NCI-H2081 treated with DMSO at 0.1 percent for 48 hours (cell line): ENCODE measurements around the gene LILRA5.
"Not testable (repeated sequence)": the region's sequence is repeated elsewhere in the genome, so short reads cannot be mapped to it uniquely, and the experiment has no call there.

Experiments used
- DNase-seq: peaks from one replicate; lab custom pipeline; 2025; lab: John Stamatoyannopoulos, UW

LILRA5 gene

DNA sequence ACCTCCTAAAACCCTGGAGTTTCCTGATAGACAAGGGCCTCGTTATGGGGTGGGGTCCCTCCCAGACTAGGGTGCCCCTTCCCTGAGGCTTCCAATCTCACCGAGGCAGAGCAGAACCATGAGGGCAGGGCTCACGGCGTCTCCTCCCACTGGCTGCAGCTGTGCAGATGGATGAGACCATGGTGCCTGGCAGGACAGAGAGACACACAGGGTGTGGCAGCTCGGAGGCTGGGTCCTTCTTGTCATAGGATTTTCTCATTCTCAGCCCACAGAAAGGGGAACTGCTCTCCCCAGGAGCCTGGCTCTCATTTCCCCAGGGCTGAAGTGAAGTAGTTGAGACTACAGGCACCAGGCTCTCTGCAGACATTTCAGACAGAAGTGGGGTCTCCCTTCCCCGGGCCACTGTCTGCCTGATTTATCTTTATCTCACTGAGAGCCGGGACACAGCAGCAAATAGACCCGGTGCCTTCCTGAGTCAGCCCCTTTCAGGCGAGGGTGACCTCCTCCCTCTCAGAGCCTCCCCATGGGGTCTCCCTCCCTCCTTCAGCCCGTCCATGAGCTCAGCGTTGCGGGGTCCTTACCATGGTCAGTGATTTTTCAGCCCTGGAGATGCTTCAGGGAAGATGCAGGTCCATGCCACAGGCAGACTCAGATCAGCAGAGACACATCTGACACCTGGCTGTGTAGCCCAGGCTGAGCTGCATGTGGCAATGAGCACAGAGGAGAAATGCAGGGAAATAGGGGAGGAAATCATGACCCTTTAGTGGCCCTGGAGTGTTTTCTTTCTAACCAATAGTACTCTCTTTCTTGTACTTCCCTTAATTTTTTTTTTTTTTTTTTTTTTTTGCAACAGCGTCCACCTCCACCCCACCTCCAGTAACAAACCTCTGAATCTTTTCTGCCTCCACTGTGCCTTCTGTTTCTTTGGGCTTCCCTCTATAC lies at the start of gene LILRA5:
Gene LILRA5 (minus strand): TSS at position 731 of the 942 bp plus-strand sequence. CDS start 147 bp downstream, at position 584.
- DNase-seq: no peak

- DNase-seq: not testable (repeated sequence)
These were observed 48.9 kb upstream of the LILRA5 start for GRCh38 chr19:54361680-54362422.

- DNase-seq: not testable (repeated sequence)
These were observed 46.3 kb upstream of the LILRA5 start for GRCh38 chr19:54359149-54359820.

DNA sequence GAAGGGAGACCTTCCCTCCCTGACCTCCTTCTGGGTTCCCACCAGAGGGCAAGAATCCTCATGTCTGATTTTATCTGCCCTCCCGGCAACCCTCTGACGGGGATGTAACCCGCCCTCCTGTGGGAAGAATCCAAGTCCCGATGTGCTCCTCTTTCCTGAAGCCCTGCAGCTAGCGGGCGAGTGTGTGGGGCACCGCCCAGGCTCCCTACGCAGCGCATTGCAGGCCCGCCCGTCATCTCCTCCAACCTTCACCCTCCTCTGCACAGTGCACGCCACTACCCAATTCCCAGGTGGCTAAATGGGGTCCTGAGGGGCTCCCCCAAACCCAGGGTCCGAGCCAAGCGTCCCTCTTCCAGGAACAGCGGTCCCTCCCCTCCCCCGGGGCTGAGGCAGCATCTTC lies 44.4 kb upstream of the LILRA5 start:
- no peak for DNase-seq

DNA sequence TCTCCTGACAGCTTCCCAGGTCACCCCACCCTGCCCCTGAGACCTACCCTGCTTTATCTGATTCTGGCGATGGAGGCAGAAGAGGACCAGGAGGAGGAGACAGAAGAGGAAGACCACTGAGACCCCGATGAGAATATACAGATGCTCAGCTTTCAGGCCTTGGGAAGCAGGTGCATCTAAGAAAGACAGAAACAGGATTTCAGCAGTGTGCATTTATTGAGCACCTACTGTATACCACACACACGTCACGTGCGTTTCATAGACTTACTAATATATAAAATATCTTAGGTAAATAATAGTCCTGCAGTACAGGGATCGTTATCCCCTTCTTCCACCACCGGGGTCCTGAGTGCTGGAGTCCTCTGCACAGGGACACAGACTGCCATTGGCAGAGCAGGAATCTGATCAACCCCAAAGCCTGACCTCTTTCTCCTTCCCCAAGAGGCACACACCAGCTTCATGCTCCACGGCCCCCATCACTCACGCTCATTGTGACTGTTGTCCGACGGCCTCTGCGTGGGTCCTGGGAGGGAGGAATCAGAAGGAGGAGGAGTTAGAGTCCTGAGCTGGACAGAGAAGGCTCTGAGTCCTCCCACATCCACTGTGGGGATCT lies 43.6 kb upstream of the LILRA5 start:
- no peak for DNase-seq

GRCh38 chr19:54355675-54356074 lies 42.7 kb upstream of the LILRA5 start:
- no peak for DNase-seq

GRCh38 chr19:54354761-54355160 lies 41.8 kb upstream of the LILRA5 start:
- DNase-seq: no peak

- no peak for DNase-seq
These were observed 39.6 kb upstream of the LILRA5 start for GRCh38 chr19:54352546-54352945.

DNA sequence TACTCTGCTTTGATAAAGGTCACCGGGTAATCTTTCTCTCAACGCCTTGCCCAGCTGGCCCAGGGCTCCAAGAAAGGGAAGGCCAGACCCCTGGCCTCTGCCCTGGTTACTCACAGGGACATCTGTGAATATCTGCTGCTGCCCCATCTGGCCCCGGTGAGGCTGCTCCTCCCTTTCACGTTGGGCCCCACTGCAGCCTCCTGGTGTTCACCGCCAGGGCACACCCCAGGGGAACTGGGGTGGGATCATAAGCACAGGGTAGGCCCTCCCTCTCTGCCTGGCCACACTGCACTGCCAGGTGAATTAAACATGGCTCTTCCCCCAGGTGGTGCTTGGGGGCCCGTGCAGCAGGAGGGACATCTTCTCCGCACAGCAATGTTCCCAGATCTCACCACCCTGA lies 39.1 kb upstream of the LILRA5 start:
- DNase-seq: no peak

DNA sequence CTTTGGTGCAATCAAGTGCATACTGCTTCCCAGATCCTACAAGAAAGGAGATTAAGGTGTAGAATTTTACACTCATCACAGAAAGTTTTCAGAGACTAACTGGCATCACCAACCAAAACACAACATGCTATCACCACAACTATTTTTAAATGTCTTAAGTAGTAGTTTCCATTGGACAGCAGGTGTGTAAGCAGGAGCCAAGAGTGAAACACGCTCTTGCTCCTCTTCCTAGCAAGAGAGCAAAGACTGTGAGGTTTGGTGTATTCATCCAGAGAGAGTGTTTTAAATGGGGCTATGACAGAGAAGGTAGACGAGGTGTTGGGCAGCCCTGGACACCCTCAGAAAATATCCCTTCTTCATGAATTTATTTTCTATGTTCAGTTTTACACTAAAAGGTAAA lies 38.5 kb upstream of the LILRA5 start:
- DNase-seq: no peak

DNA sequence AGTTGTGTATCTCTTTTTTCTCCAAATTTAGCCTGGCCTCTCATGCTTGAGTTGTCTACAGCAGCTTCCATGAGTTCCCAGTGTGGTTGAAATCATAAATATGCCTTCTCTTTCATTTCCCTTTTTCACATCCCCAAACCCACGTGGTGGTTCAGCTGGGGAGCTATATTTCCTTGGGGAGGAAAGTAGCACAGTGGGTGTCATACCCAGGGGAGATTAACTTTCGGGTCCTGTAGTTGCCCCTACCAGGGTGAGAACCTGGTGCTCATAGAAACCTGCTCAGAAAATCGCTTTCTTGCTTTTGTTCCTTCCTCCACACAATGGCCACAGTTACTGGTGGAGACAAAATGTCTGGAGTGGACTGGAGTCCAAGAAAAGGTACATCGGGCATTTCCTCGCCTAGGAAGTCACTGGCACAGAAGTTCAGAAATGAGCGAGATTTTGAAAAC lies 33.0 kb upstream of the LILRA5 start:
- no peak for DNase-seq

DNA sequence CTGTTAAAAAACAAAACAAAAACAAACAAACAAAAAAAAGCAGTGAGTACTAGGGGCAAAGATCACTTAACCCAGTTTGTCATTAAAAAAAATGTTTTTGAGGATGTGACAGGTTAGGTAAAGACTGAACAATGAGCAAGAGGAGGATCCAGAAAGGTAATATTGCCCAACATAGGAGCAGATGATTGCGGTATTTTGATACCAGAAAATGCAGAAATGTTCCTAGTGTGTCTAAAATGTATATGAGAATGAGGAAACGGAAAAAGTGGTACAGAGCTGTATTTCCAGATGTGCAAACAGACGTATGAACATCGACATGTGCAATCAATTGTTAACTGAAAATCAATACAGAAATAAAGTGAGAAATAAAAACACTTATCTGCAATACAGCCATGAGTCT lies 30.9 kb upstream of the LILRA5 start:
- DNase-seq: no peak

DNA sequence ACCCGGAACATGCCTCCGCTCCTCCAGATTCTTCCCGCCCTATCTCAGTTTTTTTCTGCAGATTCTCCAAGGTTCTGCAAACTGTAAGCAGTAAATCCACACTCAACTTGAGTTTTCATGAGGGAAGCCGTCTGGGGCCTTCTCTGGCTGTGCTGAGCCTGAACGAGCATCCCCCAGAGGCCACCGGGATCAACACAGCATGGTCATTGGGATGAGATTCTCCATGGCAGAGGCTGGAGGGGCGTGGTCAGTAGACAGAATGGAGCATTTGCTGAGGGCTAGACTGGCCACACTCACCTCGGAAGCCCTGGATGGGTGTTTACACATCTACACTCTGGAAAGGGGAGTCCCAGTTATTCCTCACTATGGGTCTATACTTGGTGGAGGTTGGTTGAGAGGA lies 28.3 kb upstream of the LILRA5 start:
- no peak for DNase-seq

GRCh38 chr19:54339646-54340358 lies 26.8 kb upstream of the LILRA5 start:
- DNase-seq: no peak

- no peak for DNase-seq
These were observed 25.6 kb upstream of the LILRA5 start for GRCh38 chr19:54338521-54338920.

DNA sequence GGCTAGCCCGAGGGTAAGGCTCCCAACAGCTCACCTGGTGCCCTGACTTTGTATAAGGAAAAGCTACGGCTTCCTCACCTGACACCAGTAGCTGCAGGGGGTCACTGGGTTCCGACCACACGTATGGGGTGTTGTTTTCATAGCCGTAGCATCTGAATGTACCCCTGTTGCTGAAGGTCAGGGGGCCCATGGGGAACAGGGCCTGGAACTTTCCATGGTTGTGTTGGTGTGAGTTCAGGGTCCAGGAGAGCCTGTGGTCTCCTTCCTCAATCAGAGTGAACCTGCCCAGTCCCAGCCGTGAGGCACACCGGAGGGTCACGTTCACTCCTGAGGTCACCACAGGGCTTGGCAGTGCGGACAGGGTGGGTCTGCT lies 24.9 kb upstream of the LILRA5 start:
- DNase-seq: no peak

- no peak for DNase-seq
These were observed 24.2 kb upstream of the LILRA5 start for GRCh38 chr19:54336893-54337857.

GRCh38 chr19:54335979-54336892 lies 23.3 kb upstream of the LILRA5 start:
- no peak for DNase-seq

DNA sequence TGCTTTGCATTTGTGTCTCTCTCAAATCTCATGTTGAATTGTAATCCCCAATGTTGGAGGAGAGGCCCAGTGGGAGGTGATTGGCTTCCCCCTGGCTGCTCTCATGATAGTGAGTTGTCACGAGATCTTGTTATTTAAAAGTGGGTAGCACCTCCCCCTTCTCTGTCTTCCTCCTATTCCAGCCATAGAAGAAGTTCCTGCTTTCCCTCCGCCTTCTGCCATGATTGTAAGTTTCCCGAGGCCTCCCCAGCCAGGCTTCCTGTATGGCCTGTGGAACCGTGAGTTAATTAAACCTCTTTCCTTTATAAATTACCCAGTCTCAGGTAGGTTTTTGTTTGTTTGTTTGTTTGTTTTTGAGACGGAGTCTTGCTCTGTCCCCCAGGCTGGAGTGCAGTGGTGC lies 22.2 kb upstream of the LILRA5 start:
- DNase-seq: no peak
